ENCODE results near the gene SFR1.

GRCh38 chr10:104076743-104077160 lies 45.2 kb upstream of the SFR1 start:
- no peak for TF ChIP-seq CTCF (IDR thresholded peaks at IDR 0.05; ENCODE audit: borderline replicate concordance, extremely low read depth, low read length, poor library complexity, severe bottlenecking)
- TF ChIP-seq EZH2 (IDR thresholded peaks at IDR 0.05; ENCODE audit: borderline replicate concordance, low read depth, low read length, severe bottlenecking): no peak

All from DND-41 (cell line).